Left cardiac atrium (tissue), 4 donors: ENCODE results near the gene MN1. TPM values are rescaled to one million over a fixed set of nuclear protein-coding genes. Genes with fewer than 3 reads are reported as not detected.
A peak's percentile ranks its signal among the peaks of the same experiment; 100 is the strongest.
"Not testable (repeated sequence)": the region's sequence is repeated elsewhere in the genome, so short reads cannot be mapped to it uniquely, and the experiment has no call there.

Experiments used
- ATAC-seq, 2 donors: fragments of 200-7000 bp; cut with Tn5 transposase; one replicate each; pipeline ENCODE4 v1.9.1; 2020; ENCODE audit warnings: mild to moderate bottlenecking in 2 of 2, moderate library complexity in 2 of 2
- DNase-seq: peaks from one replicate; pipeline ENCODE4 v3.0.0-alpha.2; 2020
- intact Hi-C, 2 donors: fragments of 100-400 bp; cut with DNase I; formaldehyde crosslinking; loops; one replicate each; pipeline versions ENCODE4 v1.14.1 to v1.15.1; 2022 to 2023
- total RNA-seq, 2 donors: library from RNA; stranded (reverse); fragmentation: NEBNext Ultra II Directional; extraction: Animal tissue kit (Norgen Biotek cat#: 25700); gene quantifications; one replicate each; pipeline ENCODE4 v1.2.1, GENCODE V29; 2021
- donor health status: DM: no; HTN: yes; CAD: no.
- donor health status: DM: no; HTN: yes; CAD: no; lungs with severe emphysema.
- donor health status: DM: yes; HTN: yes; CAD: no.
- donor health status: Dilated cardiomyopathy.

Gene MN1
- total RNA-seq, 2 donors from 2014 or later, result 12.8 to 13.1 TPM

GRCh38 chr22:27751277-27752070 lies 50.1 kb downstream of the MN1 start:
- DNase-seq (peak; percentile 3), ATAC-seq (no peak)
- intact Hi-C loops, result no loop called here

GRCh38 chr22:27750584-27751265 lies 50.8 kb downstream of the MN1 start:
- intact Hi-C loops, result no loop called here
- no peak for ATAC-seq
- DNase-seq, result peak; percentile 15

- intact Hi-C loops, result no loop called here
- ATAC-seq (peak; percentile 24 to 46), DNase-seq (peak; percentile 20)
These were observed 51.8 kb downstream of the MN1 start for GRCh38 chr22:27749597-27750225.

GRCh38 chr22:27748751-27749191 lies 52.8 kb downstream of the MN1 start:
- peak; percentile 31 for DNase-seq
- peak; percentile 58 to 69 for ATAC-seq
- intact Hi-C loops, result no loop called here

- no peak for DNase-seq
- intact Hi-C loops, result no loop called here
- ATAC-seq, result peak; percentile 5 to 32
These were observed 53.2 kb downstream of the MN1 start for GRCh38 chr22:27748349-27748748.

GRCh38 chr22:27747396-27748221 lies 53.9 kb downstream of the MN1 start:
- peak; percentile 13 to 14 for ATAC-seq
- peak; percentile 26 for DNase-seq
- intact Hi-C loops, result no loop called here

GRCh38 chr22:27746918-27747317 lies 54.6 kb downstream of the MN1 start:
- DNase-seq, result peak; percentile 10
- intact Hi-C loops, result no loop called here
- ATAC-seq, result no peak

GRCh38 chr22:27745809-27746208 lies 55.7 kb downstream of the MN1 start:
- ATAC-seq (no peak), DNase-seq (no peak)
- intact Hi-C loops, result no loop called here

- intact Hi-C loops, result no loop called here
- DNase-seq (peak; percentile 1), ATAC-seq (no peak)
These were observed 56.4 kb downstream of the MN1 start for GRCh38 chr22:27745154-27745553.

GRCh38 chr22:27744078-27744477 lies 57.5 kb downstream of the MN1 start:
- intact Hi-C loops, ATAC-seq: not testable (repeated sequence)
- peak; percentile 6 for DNase-seq

GRCh38 chr22:27740202-27740748 lies 61.3 kb downstream of the MN1 start:
- ATAC-seq (no peak), DNase-seq (no peak)
- intact Hi-C loops, result no loop called here

- no peak for DNase-seq
- no peak for ATAC-seq
- intact Hi-C loops, result no loop called here
These were observed 64.0 kb downstream of the MN1 start for GRCh38 chr22:27737521-27737920.

GRCh38 chr22:27734066-27734465 lies 67.5 kb downstream of the MN1 start:
- intact Hi-C loops, result no loop called here
- DNase-seq (peak; percentile 7), ATAC-seq (no peak)

- DNase-seq, result peak; percentile 1
- intact Hi-C loops, result no loop called here
These were observed 68.7 kb downstream of the MN1 start for GRCh38 chr22:27732841-27733240.

GRCh38 chr22:27732391-27732790 lies 69.2 kb downstream of the MN1 start:
- ATAC-seq, result no peak
- DNase-seq, result peak; percentile 3
- intact Hi-C loops, result no loop called here

More at GRCh38 chr22:27732841-27733240, 68.7 kb downstream of the MN1 start:
- no peak for ATAC-seq

- ATAC-seq, result no peak
- DNase-seq, result peak; percentile 3
- intact Hi-C loops, result no loop called here
These were observed 69.9 kb downstream of the MN1 start for GRCh38 chr22:27731621-27732020.

GRCh38 chr22:27730641-27731433 lies 70.7 kb downstream of the MN1 start:
- DNase-seq (peak; percentile 16), ATAC-seq (no peak)
- intact Hi-C loops, result no loop called here

GRCh38 chr22:27729246-27729645 lies 72.3 kb downstream of the MN1 start:
- no peak for ATAC-seq
- intact Hi-C loops, result loop anchor here in 1 of 2 donors (10.0 kb wide), 1 partner anchor 66 kb away; no protein-coding TSS in a partner anchor
- DNase-seq, result peak; percentile 14
